A673 (cell line): ENCODE measurements around the gene ADGRE2.

Experiments used
- EZH2 ChIP-seq: fragments of 200-600 bp; sonication (generic); IDR thresholded peaks from 2 replicates; pipeline ENCODE4 v1.6.1; 2017; ENCODE audit warnings: borderline replicate concordance, low read depth, mild to moderate bottlenecking, mixed read lengths, antibody characterized with exemption, low read length; ENCODE audit not compliant: poor library complexity, severe bottlenecking
- TF ChIP-seq, protein P1 (sequence below): fragments of 300-800, 200-600 bp; sonication (generic); conservative IDR thresholded peaks from 2 replicates; pipeline ENCODE4 v1.5.1; 2017; ENCODE audit warnings: low read depth, mild to moderate bottlenecking, antibody characterized with exemption, low read length, moderate library complexity, mixed read lengths

DNA sequence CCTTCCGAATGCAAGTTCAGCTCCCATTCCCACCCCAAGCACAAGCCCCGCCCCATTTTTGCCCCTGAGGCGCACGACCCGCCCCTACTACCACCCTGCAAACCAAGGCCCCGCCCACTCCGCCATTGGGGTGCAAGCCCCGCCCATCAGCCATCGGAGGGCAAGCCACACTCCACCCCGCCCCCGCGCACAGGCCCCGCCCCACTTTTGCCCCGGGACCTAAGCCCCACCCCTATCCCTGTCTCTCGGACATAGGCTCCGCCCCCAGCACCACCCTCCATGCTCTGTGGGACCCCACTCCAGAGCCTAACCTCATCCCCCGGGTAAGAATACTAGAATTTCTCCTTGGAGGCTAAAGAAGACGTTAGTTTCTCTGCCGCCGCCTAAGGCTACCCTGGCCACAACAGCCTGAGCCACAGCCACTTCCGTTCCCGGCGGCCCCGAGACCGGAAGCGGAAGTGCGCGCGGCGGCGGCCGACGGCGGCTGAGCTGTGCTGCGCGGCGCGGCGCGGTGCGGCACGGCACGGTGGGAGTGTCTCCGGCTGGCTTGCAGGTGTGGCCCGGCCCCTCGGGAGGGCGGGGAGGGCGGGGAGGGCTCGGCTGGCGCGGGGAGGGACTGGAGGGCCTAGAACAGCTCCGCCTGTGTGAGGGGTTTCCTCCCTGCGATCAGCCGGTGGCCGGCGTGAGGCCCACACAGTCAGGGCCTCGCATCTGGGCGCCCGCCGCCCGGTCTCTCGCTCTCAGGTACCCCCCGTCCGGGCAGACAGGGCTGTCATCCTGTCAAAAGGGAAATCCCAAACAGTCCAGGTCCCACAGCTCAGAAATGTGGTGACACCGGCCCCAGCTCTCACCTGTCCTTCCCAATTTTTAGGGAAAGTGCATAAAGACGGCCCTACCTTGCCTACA lies 88.5 kb downstream of the ADGRE2 start, which contains the start of gene ZNF333:
- TF ChIP-seq, protein P1, sequence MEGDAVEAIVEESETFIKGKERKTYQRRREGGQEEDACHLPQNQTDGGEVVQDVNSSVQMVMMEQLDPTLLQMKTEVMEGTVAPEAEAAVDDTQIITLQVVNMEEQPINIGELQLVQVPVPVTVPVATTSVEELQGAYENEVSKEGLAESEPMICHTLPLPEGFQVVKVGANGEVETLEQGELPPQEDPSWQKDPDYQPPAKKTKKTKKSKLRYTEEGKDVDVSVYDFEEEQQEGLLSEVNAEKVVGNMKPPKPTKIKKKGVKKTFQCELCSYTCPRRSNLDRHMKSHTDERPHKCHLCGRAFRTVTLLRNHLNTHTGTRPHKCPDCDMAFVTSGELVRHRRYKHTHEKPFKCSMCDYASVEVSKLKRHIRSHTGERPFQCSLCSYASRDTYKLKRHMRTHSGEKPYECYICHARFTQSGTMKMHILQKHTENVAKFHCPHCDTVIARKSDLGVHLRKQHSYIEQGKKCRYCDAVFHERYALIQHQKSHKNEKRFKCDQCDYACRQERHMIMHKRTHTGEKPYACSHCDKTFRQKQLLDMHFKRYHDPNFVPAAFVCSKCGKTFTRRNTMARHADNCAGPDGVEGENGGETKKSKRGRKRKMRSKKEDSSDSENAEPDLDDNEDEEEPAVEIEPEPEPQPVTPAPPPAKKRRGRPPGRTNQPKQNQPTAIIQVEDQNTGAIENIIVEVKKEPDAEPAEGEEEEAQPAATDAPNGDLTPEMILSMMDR, result no peak
- TF ChIP-seq EZH2, result no peak
